Stimulated activated CD4-positive, alpha-beta T cell treated with anti-CD3 and anti-CD28 coated beads, Interleukin-2, amount 100 ng/mL, for 4 hours (primary cell): ENCODE results near the gene RBP5.

Experiments
- DNase-seq: peaks from one replicate; pipeline ENCODE4 v3.0.0-alpha.2; 2020; ENCODE audit warnings: low read depth

The RBP5 gene

GRCh38 chr12:7101047-7101693 is 27.5 kb downstream of the RBP5 start:
- no peak for DNase-seq

- no peak for DNase-seq
Measured at GRCh38 chr12:7100239-7100638, 28.4 kb downstream of the RBP5 start.

- DNase-seq: no peak
Measured at GRCh38 chr12:7099290-7099996, 29.2 kb downstream of the RBP5 start.

GRCh38 chr12:7096979-7097378 is 31.7 kb downstream of the RBP5 start:
- no peak for DNase-seq

- DNase-seq: no peak
Measured at GRCh38 chr12:7096006-7096932, 32.4 kb downstream of the RBP5 start.

GRCh38 chr12:7093892-7094291 is 34.8 kb downstream of the RBP5 start:
- DNase-seq: no peak

GRCh38 chr12:7093486-7093885 is 35.2 kb downstream of the RBP5 start:
- DNase-seq: no peak

GRCh38 chr12:7092986-7093460 is 35.7 kb downstream of the RBP5 start:
- DNase-seq: no peak

DNA sequence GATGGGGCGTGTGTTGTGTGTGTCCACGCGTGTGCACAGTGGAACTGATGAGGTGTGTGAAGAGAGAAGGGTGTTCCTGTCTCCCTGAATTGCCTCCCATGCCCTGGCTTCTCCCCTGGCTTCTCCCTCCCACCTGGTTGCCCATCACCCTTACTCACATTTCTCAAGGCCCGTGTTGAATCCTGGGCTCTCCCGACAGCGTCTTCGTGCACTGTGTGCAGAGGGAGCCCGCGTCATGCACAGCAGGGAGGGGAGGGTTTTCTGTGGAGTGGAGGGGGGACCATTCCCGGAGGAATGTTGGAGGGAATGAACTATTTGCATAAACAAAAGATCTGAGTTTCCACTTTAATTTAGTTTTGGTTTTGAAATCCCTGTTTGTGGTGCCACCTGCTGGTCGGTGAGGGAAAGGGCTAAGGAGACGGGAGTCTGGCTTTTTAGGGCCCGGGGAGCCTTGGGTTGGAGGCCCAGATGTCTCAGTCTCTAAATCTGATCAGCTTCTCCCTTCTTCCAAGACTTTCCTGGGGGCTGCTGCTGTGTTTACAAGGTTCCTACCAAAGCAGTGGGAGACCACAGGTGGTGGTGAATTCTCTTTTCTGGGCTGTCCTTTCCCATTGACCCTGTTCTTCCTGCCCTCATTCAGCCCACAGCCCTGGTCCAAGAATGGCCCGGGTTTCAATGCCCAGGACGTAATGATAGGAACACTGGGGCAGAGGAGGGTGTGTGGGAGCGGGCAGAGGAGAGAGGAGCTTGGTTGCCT is 36.3 kb downstream of the RBP5 start, which contains the start of gene C1R:
Gene C1R, minus strand, starts transcription at position 217 of the 757 bp plus-strand sequence. Its CDS starts 57 bp downstream, at position 160.
- DNase-seq: peak; percentile 52

DNA sequence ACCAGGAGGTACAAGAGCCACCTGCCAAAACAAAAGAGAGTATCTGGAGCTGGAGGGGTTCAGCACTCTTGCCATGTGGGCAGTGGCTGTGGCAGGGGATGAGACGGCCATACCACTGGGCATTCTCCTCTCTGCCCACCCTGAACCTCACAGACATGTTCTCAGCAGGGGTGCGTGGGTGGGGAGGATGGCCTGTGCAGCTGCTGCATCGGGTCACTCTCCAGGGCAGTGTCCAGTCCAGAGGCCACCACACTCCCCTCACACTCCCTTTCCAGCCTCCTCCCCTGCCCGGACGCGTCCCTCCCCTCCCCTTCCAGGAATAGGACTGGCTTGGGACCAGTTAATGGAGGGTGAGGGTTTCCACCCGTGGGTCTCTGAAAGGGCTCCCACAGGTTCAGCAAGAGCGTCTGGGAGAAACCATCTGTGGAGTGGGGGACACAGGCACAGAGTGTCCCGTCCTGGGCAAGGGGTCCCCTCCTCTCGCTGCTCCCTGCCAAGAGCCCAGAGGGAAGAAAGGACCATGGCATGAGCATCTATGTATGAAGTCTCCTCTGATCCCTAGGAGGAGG is 36.9 kb downstream of the RBP5 start:
- no peak for DNase-seq

DNA sequence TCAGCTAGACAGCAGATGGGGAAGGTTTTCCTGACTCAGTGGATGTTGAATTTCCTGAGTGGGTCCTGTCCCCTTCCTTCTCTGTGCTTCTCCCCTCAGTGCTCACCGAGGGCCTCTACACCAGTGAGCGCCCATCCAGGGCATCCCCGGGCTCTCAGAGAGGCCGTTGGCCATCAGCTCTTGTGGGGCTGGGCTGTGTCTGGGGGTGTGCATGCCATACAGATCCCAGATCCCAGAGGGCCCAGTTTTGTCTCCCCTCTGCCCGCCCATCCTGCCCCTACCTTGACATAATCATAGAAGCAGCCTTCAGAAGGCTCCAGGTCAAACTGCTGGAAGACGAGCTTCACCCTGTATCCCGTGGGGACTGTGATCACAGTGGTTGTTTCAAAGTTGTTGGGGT is 37.5 kb downstream of the RBP5 start:
- no peak for DNase-seq

GRCh38 chr12:7090222-7090998 is 38.3 kb downstream of the RBP5 start:
- no peak for DNase-seq

GRCh38 chr12:7089196-7089871 is 39.4 kb downstream of the RBP5 start:
- DNase-seq: no peak

DNA sequence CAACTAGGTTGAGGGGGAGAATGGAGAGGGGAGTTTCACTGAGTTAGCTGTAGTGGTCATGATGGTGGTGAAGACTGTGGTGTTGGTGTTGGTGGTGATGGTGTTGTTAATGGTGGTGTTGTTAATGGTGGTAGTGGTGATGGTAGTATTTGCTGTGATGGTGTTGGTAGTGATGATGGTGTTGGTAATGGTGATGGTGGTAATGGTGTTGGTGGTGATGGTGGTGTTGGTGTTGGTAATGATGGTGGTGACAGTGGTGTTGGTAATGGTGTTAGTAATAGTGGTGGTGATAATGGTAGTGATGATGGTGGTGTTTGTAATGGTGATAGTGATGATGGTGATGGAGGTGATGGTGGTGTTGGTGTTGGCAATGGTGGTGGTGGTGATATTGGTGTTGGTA is 45.6 kb downstream of the RBP5 start:
- no peak for DNase-seq

GRCh38 chr12:7081037-7081436 is 47.7 kb downstream of the RBP5 start:
- DNase-seq: no peak

DNA sequence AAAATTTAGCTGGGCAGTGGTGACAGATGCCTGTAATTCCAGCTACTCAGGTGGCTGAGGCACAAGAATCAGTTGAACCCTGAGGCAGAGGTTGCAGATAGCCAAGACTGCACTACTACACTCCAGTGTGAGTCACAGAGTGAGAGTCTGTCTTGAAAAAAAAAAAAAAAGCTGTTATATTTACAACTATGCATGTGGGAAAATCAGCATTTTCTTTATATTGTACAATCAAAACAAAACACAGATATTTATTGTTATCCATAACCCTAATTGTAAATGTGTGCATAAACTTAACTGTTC is 48.9 kb downstream of the RBP5 start:
- no peak for DNase-seq

DNA sequence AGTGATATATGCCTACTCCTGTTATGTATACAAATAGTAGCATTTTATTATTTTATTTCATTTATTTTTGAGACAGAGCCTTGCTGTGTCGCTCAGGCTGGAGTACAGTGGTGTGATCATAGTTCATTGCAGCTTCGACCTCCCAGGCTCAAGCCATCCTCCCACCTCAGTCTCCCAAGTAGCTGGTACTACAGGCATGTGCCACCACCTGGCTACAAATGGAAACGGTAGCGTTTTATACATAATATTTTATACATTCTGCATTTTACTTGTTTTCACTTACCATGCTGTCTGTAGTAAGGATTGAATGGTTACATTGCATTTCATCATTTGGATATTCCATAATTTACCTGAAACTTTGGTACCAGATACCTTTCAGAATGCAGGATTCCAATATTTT is 50.5 kb downstream of the RBP5 start:
- DNase-seq: no peak

GRCh38 chr12:7076493-7076892 is 52.2 kb downstream of the RBP5 start:
- no peak for DNase-seq

DNA sequence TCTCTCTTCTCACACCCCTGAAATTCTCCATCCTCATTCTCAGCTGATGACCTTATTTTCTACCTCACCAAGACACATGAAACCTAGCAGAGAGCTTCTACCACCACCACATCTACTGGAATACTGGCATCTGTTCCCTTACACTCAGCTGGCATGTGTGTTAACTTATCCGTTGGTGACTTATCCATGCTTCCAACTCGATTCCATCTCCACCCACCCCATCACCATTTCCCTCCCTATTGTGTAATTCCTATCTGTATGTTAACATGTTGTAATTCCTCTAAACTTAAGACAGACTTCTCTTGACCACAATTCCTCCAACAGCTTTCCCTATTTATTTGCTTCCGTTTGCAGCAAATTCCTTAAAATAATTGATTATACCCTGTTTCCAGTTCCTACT is 52.8 kb downstream of the RBP5 start:
- DNase-seq: no peak

DNA sequence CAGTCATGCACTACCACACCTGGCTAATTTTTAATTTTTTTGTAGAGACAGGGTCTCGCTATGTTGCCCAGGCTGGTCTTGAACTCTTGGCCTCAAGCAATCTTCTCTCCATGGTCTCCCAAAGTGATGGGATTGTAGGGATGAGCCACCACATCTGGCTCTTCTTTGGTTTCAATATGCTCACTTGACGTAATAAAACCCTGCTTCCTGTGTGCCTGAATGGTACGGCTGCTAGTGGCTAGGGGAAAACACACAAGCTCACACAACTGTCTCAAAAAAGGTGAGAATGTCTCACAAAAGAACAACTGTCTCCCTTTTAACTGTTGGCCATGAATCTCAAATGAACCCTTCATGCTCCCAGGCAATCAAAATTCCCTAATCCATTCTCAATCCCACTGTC is 53.2 kb downstream of the RBP5 start:
- no peak for DNase-seq
